ENCODE data around the gene DNHD1.

- TF ChIP-seq CTCF (IDR thresholded peaks at IDR 0.05) (no peak), POLR2A (IDR thresholded peaks at IDR 0.05) (no peak)
These were observed 119.0 kb downstream of the DNHD1 start for GRCh38 chr11:6615882-6616585.
